NCI-H1417 (cell line): ENCODE data around the gene CA10.

Experiments used
- DNase-seq, 3 experiments: peaks; one replicate each; lab custom pipeline; 2025; lab: John Stamatoyannopoulos, UW

CA10 gene

DNA sequence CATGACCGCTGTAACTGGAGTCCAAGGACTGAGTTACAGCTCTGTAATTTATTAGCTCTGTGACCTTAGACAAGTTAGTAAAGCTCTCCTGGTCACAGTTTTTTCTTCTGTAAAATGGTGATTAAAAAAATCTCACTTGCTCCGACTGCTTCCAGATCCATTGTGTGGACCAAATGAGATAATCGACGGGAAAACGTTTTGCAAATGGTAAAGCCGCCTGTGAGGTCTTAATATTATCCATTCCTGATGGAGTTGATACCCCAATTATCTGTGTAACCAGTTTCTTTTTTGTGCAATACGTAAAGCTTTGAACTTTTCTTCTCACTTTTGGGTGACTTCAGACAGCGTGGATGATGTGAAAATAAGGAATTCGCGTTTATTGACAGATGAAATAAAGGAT lies 475.2 kb downstream of the CA10 start:
- no peak for DNase-seq

DNA sequence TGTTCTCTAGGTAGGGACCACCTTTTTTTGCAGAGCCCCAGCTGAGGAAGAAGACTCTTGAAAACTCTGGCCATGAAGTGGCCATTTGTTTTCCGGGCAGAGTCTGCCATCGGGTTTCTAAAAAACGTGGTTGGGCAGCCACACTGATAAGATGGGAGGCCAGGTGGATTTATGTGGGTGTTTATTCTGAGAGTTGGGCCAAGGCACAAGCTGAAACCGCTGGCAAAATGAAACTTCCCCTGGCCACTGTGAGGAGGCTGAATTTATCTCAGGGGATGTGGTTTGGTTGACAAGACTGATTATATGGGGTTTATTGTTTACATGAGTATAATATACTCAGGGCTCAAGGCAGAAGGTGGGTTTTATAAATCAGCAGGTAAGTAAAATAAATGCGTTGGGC lies 476.4 kb downstream of the CA10 start:
- DNase-seq = no peak

DNA sequence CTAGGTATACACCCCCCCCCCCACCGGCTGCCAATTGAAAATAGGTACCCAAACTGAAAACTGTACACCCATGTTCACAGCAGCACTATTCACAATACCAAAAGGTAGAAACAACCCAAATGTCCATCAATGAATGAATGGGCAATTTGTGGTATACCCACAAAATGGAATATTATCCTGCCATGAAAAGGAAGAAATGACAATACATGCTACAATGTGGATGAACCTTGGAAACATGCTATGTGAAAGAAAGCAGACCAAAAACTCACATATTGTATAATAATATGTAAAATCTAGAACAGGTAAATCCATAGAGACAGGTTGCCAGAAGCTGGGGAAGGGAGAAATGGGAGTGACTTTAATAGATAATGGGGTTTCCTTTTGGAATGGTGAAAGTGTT lies 480.6 kb downstream of the CA10 start:
- no peak for DNase-seq

DNA sequence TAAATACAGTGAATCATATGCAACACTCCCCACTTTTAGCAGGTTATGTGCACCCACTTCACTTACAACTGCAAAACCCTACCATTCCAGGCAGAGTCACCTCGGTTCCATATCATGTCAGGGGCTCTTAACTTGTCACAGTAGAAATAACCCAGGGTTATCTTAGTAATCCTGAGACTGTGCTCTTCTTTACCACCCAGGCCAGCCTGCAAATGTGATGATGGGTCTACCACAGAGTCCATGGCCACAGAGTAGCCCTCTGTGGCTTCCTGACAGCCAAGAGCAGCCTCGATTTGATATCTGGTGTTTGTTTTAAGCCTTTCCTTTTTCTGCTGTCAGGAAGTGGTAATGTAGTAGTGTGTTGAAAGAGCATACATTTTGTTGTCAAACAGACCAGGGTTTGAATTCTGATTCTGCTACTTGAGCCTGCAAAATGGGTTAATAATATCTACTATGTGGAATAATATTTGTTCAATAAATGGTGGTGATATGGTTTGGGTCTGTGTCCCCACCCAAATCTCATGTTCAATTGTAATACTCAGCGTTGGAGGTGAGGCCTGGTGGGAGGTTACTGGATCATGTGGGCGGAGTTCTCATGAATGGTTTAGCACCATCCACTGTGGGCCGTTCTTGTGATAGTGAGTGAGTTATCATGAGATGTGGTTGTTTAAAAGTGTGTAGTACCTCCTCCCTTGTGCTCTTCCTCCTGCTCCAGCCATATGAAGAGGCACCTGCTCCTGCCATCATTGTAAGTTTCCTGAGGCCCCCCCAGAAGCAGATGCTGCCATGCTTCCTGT lies 481.6 kb downstream of the CA10 start:
- no peak for DNase-seq

DNA sequence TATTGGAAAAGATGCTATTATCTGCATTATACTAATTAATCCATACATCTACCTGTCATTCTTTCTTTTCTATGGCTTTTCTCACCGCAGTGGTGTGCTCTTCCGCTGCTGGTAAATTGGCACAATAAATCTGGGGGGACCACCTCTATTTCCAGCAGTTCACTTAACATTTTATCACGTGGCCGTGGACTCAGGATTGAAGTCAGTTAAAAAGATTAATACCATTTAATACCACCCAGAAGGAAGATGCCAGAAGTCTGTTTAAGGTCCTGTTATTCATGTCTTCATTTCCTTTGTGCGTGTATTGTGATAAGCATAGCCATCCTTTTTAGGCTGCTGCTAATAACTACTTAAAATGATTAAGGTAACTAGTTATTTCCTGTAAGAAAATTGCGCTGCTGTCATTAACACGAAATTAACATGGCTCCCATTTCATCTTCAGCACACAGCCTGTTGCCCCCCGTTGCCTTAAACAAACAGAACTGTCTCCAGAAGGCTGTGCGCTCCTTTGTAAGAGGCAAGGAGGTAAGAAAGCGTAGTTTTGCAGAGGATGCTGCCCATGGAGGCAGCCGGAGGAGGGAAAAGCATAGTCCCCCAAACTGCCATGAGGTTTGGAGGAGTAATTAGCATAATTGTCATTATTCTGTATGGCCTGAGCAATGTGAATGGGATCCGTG lies 483.8 kb downstream of the CA10 start:
- DNase-seq = peak in 2 of 3 experiments; percentile 43 to 76

DNA sequence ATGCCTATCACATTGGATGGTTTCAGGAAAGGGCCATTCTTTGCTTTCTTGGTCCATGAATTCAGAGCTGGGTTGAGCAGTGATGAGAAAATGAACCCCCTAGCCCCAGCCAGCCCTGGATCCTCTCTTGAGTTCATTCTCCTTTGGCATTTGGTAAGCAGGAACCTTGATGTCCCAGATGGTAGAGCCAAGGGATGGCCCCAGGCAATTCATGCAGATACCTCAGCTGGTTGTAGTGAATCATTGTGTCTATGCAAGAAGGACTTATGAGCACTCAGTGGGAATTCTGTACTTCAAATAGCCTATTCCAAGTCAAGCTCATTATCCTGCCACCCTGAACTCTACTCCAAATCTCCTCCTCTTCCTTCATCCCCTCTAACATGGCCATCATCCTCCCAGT lies 485.4 kb downstream of the CA10 start:
- no peak for DNase-seq

DNA sequence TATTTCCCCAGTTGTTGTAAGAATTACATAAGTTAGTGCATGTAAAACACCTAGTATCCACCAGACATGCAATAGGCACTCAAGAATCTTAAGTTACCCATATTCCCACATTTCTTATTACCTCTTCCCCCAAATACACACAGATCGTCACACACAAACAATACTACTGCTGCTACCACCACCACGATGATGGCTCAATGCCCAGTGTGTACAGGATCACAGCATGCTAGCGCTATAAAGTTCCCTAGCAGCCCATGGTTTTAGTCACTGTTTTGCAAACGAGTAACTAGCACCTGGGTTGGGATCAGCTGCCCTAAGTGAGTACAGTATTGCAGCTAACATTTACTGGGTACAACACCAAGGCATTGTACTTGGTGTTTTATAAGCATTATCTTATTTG lies 486.4 kb downstream of the CA10 start:
- DNase-seq = no peak

DNA sequence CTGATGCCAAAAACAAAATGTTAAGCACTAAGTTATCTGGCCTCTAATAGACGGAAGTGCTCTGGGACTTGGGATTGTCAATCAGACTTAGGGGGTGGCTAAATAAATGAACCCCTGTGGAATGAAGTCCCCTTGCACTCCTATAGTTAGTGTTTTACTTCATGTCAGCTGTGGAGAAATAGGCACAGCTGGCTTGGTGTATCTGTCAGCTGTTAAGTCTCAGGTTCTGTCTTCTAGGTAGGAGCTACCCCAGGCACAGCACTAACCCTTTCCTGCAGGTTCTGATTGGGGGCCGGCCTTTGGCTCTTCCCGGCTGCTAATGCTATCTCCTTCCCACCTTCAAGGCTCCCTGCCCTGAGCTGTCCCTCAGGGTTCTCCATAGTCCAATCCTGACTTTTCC lies 487.6 kb downstream of the CA10 start:
- no peak for DNase-seq

DNA sequence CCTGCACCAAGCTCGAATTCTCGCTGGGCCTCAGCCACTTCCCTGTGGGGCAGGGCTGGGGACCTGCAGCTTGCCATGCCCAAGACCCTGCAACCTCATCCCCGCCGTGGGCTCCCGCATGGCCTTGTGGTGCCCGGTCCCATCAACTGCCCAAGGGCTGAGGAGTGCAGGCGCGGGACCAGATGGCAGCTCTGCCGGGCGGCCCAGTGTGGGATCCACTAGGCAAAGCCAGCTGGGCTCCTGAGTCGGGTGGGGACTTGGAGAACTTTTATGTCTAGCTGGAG lies 489.6 kb downstream of the CA10 start:
- DNase-seq = no peak

DNA sequence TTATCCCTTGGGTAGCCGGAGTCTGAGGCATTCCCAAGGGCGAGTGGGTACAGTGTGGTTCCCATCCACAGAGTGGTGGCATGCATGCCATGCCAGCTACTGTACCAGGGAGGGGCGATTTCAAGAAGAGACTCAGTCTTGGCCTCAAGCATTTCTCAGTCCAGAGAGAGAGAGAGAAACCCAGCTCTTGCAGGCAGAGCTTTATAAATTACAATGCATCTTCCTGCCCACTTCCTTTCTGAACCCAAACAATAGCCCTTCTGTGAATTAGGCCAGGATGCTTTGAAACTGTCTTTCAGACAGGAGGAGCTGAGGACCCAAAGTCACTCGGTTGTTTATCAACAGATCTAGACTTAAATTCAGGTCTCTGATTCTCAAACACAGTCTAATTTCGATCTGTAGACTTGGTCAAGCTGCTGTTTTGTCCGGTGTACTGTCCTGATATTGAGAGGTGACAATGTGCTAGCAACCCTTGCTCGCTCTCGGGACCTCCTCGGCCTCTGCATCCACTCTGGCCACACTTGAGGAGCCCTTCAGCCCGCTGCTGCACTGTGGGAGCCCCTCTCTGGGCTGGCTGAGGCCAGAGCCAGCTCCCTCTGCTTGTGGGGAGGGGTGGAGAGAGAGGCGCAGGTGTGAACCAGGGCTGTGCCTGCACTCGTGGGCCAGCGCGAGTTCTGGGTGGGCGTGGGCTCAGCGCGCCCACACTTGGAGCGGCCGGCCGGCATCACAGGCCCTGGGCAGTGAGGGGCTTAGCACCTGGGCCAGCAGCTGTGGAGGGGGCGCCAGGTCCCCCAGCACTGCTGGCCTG lies 490.2 kb downstream of the CA10 start:
- DNase-seq = no peak

DNA sequence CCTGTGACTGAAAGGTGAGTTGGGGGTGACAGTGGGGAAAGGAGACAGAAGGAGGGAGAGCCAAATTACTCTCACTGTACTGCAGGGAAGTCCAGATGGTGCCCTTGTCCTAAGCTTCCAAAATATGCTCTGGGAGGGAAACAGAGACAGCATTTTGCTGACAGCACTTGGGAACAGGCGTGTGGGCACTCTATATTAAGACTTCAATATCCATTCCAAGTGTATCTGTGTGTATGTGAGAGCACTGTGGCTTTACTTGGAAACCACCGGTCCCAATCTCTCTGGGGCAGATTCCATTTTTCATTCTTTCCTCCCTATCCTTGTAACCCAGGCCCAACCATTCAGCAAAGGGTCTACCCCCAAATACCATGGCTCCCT lies 490.8 kb downstream of the CA10 start:
- DNase-seq = no peak

DNA sequence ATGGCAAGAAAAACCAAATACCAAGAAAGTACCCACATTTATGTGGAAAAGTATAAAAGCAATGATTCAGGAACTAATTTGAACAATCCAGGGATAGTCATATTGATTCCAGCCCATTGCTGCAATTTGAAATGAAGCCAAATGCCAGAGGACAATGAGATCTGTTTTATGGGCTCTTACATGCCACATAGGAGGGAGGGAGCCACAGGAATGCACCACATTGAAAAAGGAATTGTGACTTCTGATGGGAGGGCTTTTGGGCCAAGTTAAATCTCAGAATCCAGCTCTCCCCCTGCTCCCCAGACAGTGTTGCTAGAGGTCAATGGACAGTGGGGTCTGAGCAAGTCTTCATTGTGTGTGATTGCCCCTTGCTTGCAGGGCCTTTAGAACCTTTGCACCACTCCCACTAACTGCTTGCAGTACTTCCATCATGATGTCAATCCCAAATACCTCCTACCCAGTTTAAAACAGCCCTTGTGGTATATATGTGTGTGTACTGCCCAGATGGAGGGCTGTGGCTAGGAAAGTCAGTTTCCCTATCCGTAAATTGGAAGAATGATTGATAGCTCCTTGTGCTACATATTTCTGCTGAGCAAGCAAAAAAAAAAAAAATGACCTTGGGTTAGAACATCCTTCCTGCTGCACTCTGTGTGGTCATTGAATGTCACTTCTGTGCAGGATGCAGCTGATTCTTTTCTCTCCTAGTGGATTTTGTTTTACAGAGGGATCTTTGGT lies 491.4 kb downstream of the CA10 start:
- DNase-seq = no peak

DNA sequence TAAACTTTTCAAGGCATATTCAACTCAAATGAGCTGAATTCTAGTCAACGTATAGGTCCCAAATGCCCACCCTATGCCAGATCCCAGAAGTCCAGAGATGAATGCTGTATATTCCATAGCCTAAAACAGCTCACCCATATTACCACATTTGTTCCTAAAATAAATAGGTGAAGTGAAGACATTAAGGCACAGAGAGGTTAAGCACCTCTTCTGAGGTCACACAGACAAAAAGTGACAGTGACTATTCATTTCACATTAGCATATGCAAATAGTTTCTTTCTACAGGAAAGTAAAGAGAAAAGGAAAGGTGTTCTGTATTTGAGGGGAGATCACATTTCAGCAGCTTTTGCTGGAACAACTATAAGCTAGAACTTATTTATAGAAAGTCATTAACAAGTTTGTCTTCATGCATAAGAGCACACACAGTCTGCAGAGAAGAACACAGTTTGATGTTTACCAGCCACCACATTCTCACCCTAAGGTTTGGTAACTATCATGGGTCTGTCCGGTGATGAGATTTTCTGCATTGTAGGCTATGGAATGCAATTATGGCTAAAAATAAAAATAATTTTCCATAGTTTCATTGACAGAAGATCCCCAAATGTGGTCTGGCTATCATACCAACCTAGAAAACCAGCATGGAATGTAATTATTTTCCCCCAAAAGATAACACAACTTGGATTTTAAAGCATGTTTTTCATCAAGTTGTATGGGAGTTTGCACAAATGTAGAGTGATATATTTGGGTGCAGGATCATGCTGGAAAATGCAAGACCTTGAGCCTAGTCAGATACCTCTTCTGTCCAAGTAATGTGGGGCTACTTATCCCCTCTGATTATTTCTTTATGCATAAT lies 496.1 kb downstream of the CA10 start:
- DNase-seq = no peak

DNA sequence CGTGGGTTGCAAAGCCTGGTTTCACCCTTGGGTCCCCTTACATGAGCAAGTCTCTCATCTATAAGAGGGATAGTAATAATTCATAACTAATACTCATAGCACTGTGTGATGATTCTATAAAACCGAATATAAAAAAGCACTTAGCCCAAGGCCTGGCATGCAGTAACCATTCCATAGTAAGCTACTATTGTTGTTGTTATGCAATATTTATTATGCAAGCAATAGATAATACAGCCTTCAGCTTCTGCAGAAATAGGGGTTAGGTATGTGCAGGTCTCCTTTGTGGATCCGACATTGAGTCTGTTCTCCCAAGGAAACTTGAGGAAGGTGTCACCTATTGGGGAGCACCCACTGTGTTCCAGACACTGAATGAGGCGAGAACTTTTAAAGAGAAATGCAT lies 497.1 kb downstream of the CA10 start:
- no peak for DNase-seq

DNA sequence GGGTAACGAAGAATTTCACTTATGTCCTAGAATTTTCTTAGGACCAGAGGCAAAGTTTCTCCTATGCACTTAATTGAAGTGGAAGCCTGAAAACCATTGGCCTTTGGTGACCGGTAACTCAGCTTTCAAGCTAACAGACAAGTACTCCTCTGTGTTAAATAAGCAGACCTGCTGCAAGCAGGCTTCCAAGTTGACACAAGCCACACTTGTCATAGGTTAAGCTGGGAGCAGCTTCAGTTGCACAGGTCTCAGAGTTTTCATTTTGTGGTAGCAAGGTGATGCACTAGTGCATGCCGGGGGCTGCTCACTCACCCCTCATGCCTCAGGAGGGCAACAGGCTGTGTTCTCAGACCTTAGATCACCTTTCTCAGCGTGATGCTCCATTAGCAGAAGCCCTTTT lies 498.2 kb downstream of the CA10 start:
- DNase-seq = peak in 1 of 3 experiments; percentile 6

DNA sequence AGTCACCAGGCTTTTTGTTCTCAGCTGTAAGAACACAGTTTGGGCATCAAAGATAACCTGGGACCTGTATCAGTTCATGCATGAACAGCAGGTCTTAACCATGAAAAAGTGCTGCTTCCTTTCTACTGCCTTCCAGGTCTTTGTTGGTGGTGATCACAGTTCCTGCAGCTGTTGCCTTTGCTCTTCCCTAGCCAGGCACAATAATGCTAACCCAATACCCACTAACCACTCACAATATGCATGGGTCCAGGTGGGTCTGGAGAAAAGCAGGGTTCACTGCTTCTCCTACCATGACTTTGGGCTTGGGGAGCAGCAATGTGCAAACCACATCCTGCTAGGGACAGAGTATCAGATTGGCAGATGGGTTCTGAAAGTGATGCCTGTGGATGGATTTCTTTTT lies 501.3 kb downstream of the CA10 start:
- DNase-seq = no peak

DNA sequence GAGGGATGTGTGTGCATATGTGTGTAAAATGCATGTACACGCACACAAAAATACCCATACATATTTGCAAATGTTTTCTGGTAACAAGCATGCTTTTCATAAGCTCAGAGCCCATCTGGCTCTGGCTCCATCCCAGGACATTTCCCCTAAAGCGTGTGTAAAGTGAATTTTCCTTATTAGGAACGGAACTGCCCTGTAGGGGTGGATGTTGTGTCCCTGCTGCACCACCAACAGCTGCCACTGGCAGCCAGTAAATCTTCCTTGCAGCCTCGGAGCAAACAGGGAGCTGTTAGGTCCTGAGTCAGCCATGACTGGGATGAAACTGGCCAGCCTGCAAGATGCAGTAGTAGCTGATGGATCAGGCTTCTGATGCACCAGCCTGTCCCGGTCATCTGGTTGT lies 504.6 kb downstream of the CA10 start:
- DNase-seq = no peak

DNA sequence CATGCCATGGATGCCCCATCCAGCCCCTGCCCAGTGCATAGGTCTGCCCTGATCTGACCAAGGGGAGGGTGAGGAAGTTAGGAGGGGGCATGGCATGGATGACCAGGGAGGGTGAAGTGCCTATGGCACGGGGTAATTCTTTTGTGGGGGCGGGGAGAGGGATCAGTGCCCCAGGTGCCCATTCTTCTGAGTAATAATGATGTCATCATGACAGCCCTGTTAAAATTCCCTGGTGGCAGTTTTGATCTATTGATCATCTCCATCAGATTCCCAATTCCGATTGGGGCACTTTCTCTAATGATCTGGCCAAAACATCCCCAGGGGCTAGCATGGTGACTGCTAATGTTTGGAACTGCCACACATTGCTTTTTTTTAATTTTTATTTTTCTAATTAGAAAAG lies 506.0 kb downstream of the CA10 start:
- DNase-seq = no peak

DNA sequence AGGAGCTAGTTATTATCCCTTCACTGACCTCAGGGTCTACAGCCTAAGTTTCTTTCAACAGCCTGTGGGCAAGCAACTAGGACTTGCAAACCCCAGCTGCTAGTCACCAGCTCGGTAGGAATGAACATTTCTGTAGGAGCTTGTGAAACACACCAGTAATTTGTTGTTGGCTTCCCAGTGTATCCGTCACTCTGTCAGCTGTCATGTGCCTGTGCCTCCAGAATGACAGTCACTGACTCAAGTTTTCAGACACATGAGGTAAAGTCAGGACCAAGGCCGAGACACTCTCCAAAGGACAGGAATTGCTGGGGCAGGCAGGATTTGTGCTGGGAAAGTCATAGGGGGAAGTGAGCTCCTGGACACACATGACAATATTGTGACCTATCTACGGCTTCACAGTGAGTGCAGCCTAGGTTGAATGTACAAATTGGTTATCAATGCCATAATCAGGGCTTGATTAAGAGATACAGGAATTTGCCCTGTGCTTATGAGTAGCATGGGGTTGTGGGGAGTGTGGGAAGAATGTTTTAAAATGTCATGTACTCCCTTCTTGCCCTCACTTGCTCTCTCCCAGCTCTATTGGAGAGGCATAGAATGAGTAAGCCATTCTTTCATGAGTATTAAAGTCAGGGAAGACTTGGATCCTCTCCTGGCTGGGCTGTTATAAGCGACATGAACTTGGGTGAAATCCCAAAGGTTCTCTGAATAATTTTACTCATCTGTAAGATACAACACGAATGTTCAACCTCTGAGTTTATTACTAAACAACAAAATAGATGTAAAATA lies 506.8 kb downstream of the CA10 start:
- DNase-seq = no peak

DNA sequence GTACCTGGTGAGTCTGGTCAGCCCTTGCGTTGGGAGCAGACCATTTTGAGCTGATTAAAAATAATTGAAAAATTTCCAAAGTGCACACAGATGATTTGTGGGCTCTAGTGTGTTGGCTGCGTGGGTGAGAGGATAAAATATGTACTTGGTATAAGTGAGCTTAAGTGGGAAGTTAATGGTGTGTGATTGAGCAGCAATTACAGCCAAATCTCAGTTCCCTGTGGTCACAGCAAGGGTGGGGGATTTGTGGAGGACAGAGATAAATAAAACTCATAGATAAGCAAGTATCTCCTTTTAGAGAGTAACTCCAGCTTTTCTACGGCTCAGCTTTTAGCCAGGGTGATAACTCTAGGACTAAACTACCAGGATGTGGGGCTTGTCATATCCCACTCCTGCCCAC lies 507.7 kb downstream of the CA10 start:
- peak in 2 of 3 experiments; percentile 32 to 44 for DNase-seq

DNA sequence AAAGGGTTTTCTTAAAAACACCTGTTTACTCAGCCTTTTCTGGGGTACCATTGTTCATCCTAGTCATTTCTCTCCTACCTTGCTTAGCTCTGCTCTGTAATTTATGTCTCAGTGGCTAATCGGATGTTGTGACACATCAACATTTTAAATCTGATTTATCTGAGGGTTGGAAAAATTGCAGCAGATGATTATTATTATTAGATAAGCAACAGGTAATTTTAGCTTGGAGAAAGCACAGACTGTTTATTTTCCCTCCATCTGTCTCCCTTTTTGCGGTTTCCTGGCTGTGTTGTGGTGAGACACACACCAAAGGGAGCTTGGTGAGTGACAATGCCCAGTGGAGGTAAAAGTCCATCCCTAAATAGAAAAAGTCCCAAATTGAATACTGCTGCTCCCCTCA lies 508.3 kb downstream of the CA10 start:
- DNase-seq = peak in 1 of 3 experiments; percentile 23
